GM18868 (cell line): ENCODE results near the gene GRM4.

ENCODE experiments used
- ATAC-seq: cut with Tn5 transposase; IDR thresholded peaks from one replicate; pipeline ENCODE4 v1.9.1; 2021; ENCODE audit warnings: mild to moderate bottlenecking, moderate library complexity; ENCODE audit not compliant: unreplicated experiment

The GRM4 gene

GRCh38 chr6:34065466-34066217 is 80.2 kb downstream of the GRM4 start:
- no peak for ATAC-seq

- ATAC-seq = no peak
These were observed 81.2 kb downstream of the GRM4 start for GRCh38 chr6:34064675-34065074.

GRCh38 chr6:34063651-34064050 is 82.2 kb downstream of the GRM4 start:
- no peak for ATAC-seq

GRCh38 chr6:34062815-34063214 is 83.1 kb downstream of the GRM4 start:
- ATAC-seq = no peak

GRCh38 chr6:34062156-34062555 is 83.7 kb downstream of the GRM4 start:
- no peak for ATAC-seq

- no peak for ATAC-seq
These were observed 84.5 kb downstream of the GRM4 start for GRCh38 chr6:34061348-34061747.

- ATAC-seq = no peak
These were observed 86.0 kb downstream of the GRM4 start for GRCh38 chr6:34059914-34060313.

- ATAC-seq = no peak
These were observed 86.7 kb downstream of the GRM4 start for GRCh38 chr6:34059136-34059731.

- no peak for ATAC-seq
These were observed 88.1 kb downstream of the GRM4 start for GRCh38 chr6:34057790-34058189.

GRCh38 chr6:34057191-34057590 is 88.7 kb downstream of the GRM4 start:
- no peak for ATAC-seq

GRCh38 chr6:34056305-34057108 is 89.4 kb downstream of the GRM4 start:
- ATAC-seq = no peak

- ATAC-seq = no peak
These were observed 90.5 kb downstream of the GRM4 start for GRCh38 chr6:34055223-34055933.

GRCh38 chr6:34053721-34054120 is 92.2 kb downstream of the GRM4 start:
- ATAC-seq = no peak

- no peak for ATAC-seq
These were observed 92.8 kb downstream of the GRM4 start for GRCh38 chr6:34052918-34053608.

GRCh38 chr6:34052071-34052825 is 93.6 kb downstream of the GRM4 start:
- ATAC-seq = no peak

- ATAC-seq = no peak
These were observed 94.5 kb downstream of the GRM4 start for GRCh38 chr6:34051331-34051919.

- ATAC-seq = no peak
These were observed 95.2 kb downstream of the GRM4 start for GRCh38 chr6:34050691-34051090.

- ATAC-seq = no peak
These were observed 96.2 kb downstream of the GRM4 start for GRCh38 chr6:34049395-34050342.
